HG02623 (cell line): ENCODE data around the gene SPOCK1.

ENCODE experiments used
- ATAC-seq: cut with Tn5 transposase; IDR thresholded peaks from one replicate; pipeline ENCODE4 v1.9.1; 2021; ENCODE audit warnings: moderate library complexity; ENCODE audit not compliant: unreplicated experiment

The SPOCK1 gene

DNA sequence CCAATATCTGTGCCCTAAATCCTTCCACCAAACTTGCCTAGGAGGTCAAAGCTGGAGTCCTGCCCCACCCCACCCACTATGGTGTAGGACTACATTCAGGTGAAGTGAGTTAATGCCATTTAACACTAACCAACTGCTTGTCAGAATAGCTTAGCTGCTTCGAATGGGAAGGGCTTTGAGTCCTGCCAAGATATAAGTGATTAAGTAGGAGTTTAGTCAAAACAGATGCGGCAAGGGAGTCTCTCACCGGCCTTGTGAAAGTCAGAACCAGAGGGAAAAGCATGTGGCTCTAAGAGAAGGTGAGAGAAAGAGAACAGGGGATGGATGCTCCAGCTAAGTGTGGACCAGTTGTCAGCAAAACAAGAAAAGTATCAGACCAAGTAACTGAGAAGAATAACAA lies 132.6 kb downstream of the SPOCK1 start:
- no peak for ATAC-seq

DNA sequence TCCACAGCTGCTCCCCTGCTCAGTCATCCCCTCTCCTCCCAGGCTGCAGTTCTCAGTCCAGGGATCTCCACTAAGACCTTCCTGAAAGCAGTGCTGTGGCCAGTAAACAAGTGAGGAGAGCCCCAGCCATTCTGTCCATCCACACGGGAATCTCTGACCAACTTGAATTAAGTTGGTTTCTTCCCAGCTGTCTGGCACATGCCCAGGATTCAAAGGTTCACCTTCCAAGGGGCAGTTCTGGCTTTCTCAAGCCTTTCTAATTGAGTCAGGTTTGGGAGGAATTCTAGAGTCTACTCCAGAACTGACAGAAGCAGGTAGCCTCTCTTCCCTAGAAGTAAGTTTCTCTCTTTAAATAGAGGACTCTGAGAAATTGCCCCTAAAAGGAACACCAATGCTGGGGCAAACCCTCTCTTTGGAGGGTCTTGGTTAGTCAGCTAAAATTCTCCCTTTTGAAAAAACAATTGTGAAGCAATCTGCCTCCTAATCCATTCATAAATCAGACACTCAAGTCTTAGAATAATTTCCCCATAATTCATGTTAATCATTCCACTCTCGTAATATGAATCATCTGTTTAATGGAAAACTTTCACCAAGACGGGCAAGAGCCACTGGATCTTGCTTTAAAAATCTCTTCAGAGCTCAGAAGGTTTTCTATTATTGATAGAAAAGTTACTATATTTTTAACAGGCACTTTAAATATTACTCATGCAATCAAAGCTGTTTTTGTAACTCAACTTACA lies 133.8 kb downstream of the SPOCK1 start:
- ATAC-seq: no peak

DNA sequence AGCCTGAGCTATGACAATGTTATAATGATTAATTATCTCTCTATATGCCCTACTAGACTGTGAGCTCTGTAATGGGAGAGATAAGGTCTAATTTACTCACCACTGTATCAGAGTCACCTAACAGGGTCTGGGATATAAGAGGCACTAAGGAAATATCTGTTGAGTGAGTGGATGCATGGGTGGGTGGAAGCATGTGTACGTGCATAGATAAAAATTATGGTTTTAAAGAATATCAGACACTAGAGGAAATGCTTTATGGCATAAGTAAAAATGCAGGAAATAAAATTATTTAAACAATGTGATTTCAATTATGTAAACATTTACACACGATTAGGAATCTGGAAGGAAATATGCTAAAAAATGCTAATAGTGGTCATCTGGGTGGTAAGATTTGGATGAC lies 137.8 kb downstream of the SPOCK1 start:
- ATAC-seq: no peak

DNA sequence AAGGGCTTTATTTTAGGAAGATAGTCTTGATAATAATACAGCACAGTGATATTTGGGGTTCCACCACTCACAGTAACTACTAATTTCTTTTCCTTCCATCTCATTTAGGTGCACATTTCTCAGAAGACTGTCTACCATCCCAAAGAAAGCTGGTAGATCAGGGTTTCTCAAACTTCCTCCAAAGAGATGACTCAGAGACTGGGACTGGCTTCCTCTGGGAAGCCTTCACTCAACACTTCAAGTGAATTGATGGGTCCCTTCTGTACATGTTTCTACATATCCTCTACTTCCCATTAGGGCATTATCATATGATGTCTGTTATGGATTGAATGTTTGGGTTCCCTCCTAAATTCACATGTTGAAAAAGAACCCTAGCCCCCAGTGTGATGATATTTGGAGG lies 138.5 kb downstream of the SPOCK1 start:
- ATAC-seq: no peak

DNA sequence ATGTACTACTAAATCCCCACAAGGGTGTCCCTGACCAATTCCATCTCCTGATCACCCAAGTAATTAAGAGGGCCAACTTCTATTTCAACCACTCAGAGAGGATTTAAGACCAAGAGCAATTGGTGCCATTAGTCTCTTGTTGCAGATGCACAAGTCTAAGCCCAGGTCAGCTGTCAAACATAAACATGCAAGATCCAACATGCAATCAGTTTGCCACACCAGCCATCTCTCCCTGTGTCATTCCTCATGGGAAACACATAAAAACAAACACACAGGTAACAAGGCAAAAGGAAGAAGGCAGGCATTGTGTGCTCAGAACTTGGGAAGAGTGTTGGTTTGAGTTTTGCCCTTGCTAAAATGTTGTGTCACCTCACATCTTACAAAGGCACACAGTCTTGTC lies 139.2 kb downstream of the SPOCK1 start:
- ATAC-seq: no peak

DNA sequence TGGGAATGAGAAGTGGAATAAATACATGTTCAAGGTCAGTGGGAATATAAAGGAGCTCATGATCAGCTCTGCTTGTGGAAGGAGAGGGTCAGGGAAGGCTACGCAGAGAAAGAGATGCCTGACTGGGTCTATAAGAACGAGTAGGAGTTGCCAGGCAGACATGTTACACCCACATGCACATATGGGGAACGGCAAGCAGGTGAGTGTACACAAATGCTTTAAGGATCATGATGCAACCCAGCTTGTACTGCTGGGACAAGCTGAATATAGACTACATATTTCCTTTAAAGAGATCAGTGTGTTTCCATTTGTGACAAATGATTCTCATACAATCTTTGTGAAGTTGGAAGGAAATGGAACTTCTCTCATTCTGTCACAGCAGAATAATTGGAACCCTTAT lies 141.7 kb downstream of the SPOCK1 start:
- no peak for ATAC-seq

DNA sequence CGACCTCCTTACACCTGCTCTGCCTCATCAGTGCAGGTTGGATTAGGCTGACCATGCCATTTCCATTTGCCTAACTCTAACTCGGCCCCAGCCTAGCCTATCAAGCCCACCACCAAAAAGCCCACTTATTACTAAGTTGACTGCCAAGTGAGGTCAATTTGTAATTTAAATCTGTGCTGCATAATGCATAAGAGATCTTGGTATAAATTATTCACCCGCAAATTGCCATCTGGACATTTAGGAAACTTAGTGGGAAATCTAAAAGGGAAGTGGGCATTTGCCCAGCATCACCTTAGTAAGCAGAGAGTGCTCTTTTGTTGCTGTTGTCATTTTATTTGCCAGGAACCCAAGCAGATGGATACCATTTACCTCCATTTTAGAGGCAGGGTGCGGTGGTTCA lies 143.0 kb downstream of the SPOCK1 start:
- no peak for ATAC-seq

DNA sequence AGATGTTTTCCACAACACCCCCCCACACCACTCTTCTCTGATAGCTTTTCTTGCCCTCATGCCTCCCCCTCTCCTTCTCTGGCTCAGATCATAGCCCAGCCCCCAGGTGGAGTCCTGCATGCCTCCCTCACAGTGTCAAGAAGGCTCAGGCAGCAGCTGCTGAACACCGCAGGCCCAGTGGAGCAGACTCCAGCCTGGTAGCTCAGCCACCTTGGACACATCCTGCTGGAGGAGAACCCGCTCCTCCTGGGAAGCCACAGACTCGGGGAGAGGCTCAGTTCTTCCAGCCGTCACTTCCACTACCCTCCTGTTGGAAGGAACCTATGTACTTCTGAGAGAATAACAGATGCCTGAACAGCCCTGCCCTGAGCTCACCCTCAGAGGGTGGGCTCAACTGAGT lies 143.4 kb downstream of the SPOCK1 start:
- no peak for ATAC-seq

DNA sequence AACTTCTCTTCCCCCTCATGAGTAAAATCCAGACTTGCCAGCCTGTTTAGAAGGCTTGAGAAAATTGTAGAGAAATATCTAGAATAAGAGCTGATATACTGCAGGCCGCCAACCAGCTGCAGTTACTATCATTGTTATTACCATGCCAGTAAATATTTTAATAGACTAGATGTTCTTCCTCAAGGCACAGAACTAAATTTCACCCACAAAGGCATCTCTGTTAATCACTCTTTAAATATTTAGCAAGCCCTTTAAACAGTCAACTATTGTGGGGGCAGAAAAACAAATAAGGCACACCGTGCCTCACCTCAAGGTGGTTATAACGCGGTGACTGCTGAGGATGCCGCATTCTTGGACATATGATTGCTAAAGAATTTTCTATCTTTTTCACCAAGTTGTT lies 147.0 kb downstream of the SPOCK1 start:
- no peak for ATAC-seq

DNA sequence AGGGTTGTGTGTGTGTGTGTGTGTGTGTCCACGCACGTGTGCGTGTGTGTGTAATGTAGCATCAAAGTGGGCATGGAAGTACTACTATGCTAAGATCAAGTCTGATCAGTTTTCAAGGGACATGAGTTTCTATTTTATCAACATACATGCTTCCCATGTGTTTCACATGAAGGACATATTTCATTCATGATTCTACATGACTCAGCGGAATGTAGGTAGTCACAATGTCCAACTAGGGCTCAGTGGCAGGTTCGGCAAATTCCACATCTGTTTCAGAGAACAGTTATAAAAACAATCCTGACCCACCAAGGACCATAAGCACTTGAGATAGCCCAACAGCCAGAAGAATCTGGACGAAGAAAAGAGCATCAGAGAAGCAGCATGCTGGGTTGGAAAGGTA lies 148.3 kb downstream of the SPOCK1 start:
- ATAC-seq: no peak

DNA sequence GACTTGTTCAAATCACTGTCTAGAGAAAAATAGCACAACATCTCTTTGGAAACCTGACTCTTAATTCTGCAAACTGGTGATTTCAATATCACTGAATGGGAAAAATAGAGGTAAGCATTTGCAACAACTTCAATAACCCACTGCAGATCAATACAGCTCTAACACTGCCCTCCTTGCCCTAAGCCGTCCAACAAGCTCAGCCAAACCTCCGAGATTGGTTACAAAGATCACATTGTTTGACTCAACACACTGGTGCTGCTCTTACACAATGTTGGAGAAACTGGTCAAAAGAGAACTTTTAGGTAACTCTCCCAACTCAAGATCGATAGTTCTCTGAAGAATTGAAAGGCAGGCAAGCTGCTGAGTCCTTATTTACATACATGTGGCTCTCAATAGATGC lies 150.4 kb downstream of the SPOCK1 start:
- no peak for ATAC-seq

DNA sequence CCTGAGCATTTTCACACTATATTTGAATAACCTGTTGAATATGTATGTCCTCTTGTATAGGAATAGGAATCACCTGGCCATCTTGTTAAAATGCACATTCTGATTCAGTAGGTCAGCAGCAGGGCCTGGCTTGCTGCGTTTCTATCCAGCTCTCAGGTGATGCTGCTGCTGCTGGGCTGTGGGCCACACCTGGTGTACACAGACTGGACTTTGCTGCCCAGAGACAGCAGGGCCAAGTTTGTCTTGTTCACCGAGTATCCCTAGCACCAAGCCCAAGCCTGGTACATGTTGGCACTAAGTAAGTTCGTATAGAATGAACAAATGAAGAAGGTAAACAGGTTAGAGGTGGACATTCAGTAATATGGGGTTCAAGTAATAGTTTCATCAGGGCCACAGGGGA lies 151.3 kb downstream of the SPOCK1 start:
- ATAC-seq: no peak

DNA sequence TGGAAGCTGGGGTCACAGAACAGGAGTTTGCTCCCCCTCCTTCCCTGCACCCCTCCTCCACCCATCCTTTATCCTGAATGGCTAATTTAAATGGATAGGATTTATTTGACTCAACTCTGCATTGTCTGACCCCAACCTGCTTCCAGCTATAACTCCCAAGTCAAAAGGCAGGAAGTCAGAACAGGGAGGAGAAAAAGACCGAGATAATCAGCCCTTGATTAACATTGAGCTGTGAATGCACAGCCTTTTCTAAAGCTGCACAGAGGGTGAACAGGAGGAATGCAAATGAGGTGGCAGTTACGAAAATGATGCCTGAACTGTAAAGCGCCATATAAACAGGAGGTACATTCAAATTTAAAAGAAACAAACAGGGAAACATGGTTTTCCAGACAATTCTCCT lies 152.8 kb downstream of the SPOCK1 start:
- no peak for ATAC-seq

DNA sequence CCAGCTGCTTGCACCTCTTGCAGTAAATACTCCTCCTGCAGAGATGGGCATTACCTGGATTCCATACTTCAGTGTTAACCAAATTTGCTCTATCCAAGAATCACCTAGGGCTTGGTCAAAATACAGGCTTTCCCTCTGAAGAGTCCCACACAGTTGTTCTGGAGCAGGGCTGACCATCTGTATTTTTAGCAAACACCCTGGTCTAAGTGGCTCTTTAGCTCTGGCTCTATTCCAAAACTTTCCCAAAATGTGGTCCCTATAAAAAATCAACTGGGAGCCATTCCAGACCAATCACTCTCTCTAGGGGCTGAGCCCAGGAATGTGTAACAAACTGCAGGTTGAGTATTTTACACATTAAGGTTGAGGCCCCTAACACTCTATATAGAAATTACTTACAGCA lies 153.7 kb downstream of the SPOCK1 start:
- ATAC-seq: no peak

DNA sequence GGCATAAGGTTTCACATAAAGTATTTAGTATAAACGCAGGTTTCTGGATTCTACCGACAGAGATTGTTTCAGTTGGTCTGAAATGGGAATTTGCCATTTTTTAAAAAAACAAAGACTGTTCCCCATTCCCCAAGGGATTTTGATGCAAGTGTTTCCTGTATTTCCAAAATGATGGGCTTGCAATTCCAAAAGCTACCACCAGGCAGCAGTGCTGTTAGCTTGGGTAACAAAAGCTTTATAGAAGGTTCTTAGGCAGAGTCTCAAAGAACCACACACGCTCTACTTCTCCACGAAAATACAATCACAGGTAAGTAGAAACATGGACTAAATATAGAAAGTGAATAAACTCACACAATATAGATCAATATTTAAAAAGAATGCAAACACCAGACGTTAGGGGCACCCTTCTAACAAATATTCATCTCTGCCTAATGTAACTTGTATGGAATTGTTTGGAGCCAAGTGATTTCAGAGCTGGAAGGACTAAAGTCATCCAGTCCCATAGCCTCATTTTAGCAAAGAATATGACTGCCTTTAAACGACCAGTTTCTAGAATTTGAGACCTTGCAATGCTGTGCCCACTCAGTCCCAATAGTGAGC lies 154.3 kb downstream of the SPOCK1 start:
- ATAC-seq: no peak

DNA sequence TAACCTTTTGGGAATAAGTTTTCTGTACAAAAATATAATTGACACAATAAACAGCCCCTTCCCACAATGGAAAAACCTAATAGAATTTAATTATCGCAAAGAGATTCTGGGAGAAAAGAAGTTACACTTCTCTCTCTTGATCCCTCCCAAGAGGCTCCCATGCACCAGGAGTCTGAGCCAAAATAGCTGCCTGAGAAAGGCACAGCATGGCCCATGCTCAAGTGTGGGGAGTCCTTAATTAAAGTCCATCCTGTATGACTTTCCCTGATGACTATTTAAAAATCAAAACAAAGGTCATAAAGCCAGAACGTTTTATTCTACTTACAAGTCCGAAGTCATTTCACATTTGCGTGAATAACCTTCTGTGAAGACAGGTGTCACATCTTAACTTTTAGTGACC lies 155.1 kb downstream of the SPOCK1 start:
- no peak for ATAC-seq

DNA sequence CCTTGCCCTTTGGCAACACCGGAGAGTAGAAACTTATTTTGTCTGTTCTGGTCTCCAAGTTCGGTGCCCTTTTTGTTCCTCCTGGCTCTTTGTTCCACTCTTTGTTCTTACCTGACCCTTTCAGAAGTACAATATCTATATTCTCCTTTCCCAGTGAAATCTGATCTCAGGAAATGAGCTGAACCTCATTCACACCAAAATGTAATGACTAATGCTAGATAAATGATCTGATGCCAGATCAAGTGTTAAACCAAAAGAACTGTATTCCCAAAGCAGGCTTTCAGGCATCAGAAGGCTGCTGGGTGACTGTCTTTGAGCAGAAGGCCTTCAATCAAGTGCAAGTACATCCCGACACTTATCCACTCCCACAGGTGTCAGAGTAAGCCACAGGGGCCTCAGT lies 156.4 kb downstream of the SPOCK1 start:
- ATAC-seq: no peak

DNA sequence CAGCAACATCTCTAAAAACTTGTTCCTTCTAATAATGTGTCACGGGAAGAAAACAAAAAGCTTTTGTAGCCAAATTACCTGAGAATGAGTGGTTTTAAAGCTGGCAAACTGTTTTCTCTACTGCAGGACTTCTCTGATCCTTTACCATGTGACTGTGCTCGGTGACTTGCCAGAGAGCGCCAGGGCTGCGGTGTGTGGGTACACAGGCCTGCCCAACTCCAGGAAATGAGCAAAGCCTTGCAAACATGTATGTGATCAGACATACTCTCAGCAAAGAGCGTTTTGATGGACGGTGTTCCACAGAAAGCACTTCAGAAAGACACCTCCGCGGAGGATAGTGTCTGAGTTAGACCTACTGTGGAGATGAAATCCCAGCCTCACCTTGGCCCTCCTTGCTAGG lies 157.3 kb downstream of the SPOCK1 start:
- ATAC-seq: no peak

DNA sequence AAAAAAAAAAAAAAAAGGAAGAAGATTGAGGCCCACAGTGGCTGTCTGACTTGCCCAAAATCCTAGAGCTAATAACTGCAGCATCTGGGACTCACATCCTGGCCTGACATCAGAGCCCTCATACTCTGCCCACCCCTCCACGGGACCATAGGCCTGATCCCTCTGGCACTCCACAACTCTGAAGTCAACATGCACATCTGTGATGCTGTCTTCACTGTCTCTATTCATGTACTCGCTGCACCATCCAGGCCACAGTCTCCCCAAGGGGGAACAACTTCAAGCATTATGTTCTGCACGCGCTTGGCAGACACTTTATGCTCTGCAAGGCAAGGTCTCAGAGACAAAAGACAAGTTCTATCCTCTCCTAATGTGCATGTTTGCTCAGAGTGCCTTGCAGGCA lies 158.2 kb downstream of the SPOCK1 start:
- no peak for ATAC-seq

DNA sequence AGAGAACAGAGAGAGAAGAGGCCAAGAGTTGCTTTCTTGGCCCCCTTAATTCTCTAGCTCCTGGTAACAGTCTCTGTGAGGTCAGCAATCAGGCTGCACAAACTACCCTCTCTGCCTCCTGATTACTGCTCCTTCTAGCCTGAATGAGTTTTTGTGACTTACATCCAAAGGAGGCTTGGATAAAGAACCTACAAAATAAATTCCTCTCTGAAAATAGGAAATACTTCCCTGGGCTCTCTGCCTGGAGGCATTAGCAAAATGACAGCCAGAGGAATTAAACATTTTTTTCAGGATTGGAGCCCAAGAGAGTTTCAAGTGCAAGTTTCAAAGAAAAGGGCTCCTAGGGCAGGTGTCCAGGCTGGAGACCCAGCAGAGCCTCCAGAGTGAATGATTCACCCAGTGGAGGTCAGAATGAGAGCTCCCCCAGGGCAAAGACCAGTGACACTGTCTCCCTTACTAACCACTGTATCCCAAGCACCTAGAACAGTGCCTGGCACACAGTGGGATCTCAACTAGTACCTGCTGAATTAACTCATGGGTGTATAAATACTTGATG lies 162.5 kb downstream of the SPOCK1 start:
- no peak for ATAC-seq

DNA sequence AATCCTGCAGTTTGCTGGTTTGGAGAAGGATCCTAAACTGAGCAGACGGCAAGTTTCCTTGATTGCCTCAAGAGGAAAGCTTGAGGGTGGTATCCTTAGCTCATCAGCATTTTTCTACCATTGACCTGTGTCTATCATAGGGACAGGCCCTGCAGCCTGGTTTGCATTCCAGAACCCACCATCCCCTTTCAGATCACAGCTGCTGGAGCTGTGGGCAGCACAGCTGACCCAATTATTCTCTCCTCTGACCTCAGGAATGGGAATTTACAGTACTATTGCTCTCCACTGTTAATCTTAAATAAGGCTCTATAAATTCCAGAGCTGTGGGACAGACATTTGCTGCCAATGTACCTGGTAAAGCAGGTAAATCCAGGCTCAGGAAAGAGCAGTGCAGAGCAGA lies 163.0 kb downstream of the SPOCK1 start:
- no peak for ATAC-seq

DNA sequence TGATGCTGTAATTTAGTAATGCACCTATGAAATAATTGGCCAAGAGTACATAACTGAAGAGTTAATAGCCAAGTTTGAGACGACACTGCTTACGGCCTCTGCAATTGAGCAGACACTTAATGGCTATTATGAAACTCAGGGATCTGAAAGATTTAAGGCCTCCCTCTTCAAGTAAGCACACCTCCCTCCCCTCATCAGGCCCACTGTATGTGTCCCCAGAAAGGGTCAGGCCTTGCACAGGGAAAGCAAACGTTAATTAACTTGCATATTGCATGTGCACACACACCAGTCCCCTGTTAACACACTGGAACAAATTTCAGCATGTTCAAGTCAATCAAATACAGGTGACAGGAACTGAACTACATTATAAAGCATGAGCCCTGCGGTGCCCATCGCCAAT lies 163.6 kb downstream of the SPOCK1 start:
- ATAC-seq: no peak

DNA sequence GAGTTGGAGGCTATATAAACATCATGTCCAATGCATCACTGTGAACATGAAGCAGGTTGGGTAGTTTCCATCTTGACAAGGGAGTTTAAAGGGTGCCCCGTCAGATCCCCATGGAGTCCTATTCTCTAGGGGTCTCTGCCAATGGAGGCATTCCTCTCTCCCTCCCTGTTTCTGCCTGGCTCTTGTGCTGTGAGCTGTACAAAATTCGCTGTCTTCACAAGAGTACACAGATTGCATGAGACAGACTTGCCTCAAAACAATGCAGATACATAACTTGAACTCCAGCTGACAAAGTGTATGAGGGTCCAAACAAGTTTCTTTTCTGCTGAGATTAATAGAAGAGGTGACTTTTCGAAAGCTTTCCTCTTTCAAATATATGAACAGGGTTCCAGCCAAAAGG lies 165.2 kb downstream of the SPOCK1 start:
- ATAC-seq: no peak
